ENCODE measurements around the gene PABPN1L.

The PABPN1L gene

DNA sequence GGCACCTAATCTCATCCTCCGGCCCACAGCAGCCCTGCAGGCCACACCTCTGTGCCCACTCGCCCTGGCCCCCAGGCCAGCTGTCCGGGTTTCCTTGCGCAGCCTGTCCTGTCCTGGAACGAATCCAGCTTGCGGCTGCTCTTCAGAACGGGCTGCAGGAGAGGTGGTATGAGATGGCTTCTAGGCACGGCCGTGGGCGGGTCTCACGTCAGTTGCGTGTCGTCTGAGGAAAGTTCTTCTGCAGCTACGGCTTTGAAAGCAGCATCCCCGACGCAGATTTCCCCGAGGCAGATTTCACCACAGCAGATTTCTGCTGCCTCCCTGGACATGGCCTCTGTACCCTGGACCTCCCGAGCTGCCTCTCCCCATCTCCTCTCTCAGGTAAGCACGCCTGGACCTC lies 27.9 kb downstream of the PABPN1L start:
- in situ Hi-C loops (cut with MboI; ENCODE audit: low sequenced_read_pairs, unreplicated experiment): no loop called here
- TF ChIP-seq, protein P1, sequence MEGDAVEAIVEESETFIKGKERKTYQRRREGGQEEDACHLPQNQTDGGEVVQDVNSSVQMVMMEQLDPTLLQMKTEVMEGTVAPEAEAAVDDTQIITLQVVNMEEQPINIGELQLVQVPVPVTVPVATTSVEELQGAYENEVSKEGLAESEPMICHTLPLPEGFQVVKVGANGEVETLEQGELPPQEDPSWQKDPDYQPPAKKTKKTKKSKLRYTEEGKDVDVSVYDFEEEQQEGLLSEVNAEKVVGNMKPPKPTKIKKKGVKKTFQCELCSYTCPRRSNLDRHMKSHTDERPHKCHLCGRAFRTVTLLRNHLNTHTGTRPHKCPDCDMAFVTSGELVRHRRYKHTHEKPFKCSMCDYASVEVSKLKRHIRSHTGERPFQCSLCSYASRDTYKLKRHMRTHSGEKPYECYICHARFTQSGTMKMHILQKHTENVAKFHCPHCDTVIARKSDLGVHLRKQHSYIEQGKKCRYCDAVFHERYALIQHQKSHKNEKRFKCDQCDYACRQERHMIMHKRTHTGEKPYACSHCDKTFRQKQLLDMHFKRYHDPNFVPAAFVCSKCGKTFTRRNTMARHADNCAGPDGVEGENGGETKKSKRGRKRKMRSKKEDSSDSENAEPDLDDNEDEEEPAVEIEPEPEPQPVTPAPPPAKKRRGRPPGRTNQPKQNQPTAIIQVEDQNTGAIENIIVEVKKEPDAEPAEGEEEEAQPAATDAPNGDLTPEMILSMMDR (IDR thresholded peaks at IDR 0.05; ENCODE audit: borderline replicate concordance, control extremely low read depth, extremely low read depth, insufficient read depth, missing control alignments): no peak
- DNase-seq (ENCODE audit: low spot score): no peak

DNA sequence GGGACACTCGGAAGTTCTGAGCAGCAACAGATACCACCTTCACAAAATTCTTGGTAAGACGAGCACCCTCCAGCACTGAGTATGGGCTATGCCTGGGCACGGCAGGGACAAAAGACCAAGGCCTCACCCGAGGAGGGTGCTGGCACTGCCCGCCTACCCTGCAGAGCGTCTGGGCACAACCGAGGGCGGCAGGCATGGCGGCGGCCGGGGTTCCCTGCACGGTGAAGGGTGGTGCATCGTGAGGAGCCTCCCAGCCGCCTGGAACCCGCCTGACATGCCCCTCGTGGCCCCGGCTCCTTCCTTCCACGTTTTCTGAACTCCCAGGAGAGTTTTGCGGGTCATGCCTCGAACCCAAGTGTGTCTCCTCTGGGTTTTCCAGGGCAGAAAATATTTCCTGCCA lies 28.7 kb downstream of the PABPN1L start:
- TF ChIP-seq, protein P1 (IDR thresholded peaks at IDR 0.05; ENCODE audit: borderline replicate concordance, control extremely low read depth, extremely low read depth, insufficient read depth, missing control alignments): no peak
- in situ Hi-C loops (cut with MboI; ENCODE audit: low sequenced_read_pairs, unreplicated experiment): no loop called here
- DNase-seq (ENCODE audit: low spot score): no peak

DNA sequence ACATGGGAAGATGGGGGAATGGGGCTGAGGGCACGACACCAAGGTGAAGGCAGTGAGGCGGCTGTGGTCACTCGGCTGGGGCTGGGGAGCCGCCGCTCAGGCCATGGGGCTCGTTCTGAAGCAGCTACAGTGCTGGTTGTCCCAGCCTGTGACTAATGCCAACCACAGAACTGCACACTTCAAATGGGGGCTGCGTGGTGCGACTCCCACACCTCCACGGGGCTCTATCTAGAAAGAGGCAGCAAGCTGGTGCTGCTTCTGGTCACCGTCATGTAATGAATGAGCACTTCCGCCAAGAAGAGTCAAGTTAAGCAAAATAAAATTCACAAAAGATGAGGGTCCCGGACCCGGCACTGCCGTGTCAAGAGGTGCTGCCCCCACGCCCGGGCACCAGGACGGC lies 29.7 kb downstream of the PABPN1L start:
- no peak for DNase-seq (ENCODE audit: low spot score)
- in situ Hi-C loops (cut with MboI; ENCODE audit: low sequenced_read_pairs, unreplicated experiment): no loop called here
- TF ChIP-seq, protein P1 (IDR thresholded peaks at IDR 0.05; ENCODE audit: borderline replicate concordance, control extremely low read depth, extremely low read depth, insufficient read depth, missing control alignments): no peak

DNA sequence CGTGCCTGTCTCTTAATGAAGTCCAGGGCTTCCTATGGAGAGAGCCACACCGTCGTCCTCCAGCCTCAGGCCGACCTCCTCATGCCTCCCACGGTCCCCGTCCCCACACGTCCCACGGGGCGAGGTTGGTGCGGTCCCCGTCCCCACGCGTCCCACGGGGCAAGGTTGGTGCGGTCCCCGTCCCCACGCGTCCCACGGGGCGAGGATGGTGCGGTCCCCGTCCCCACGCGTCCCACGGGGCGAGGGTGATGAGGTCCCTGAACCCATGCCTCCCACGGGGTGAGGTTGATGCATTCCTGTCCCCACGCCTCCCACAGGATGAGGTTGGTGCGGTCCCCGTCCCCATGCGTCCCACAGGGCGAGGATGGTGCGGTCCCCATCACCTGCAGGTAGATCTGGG lies 30.6 kb downstream of the PABPN1L start:
- in situ Hi-C loops (cut with MboI; ENCODE audit: low sequenced_read_pairs, unreplicated experiment): no loop called here
- TF ChIP-seq, protein P1 (IDR thresholded peaks at IDR 0.05; ENCODE audit: borderline replicate concordance, control extremely low read depth, extremely low read depth, insufficient read depth, missing control alignments): no peak
- no peak for DNase-seq (ENCODE audit: low spot score)

DNA sequence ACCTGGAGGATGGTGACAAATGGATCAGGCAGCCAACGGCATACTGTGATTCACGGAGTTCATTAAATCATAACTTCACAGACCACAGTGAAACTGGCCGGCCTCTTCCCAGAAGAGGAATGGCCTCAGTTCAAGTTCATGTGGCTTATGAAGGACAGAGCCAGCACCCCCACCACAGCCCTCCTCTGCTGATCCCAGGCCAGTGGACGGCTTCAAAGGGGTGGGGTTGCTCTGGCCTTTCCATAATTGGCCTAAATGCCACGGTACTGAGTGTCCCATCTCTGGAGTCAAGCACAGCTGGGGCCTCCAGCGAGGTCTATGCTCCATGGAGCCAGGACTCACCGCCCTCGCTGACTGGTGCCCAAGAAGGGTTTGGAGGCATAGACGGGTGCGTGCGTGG lies 31.1 kb downstream of the PABPN1L start:
- TF ChIP-seq, protein P1 (IDR thresholded peaks at IDR 0.05; ENCODE audit: borderline replicate concordance, control extremely low read depth, extremely low read depth, insufficient read depth, missing control alignments): no peak
- in situ Hi-C loops (cut with MboI; ENCODE audit: low sequenced_read_pairs, unreplicated experiment): no loop called here

DNA sequence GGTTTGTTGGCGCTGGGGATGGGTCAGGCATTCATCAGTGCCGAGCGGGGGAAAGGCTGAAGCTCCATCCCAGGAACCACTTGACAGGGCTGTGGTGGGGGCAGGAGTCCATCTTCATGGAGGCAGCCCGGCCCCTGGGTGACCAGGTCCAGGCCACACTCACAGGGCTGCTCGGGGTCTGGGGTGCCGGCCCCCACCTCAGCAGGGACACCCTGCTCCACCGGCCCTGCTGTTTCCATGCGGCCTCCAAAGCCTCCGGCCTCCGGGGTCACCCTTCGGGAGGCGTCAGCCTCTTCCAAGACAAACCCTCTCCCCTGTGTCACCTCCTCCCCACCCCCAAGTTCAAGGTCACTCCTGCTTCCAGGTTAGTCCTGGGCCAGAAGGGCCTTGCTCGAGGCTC lies 31.8 kb downstream of the PABPN1L start:
- in situ Hi-C loops (cut with MboI; ENCODE audit: low sequenced_read_pairs, unreplicated experiment): no loop called here
- TF ChIP-seq, protein P1 (IDR thresholded peaks at IDR 0.05; ENCODE audit: borderline replicate concordance, control extremely low read depth, extremely low read depth, insufficient read depth, missing control alignments): no peak
- DNase-seq (ENCODE audit: low spot score): no peak

More for the DNA sequence above, 31.1 kb downstream of the PABPN1L start:
- DNase-seq (ENCODE audit: low spot score): no peak

DNA sequence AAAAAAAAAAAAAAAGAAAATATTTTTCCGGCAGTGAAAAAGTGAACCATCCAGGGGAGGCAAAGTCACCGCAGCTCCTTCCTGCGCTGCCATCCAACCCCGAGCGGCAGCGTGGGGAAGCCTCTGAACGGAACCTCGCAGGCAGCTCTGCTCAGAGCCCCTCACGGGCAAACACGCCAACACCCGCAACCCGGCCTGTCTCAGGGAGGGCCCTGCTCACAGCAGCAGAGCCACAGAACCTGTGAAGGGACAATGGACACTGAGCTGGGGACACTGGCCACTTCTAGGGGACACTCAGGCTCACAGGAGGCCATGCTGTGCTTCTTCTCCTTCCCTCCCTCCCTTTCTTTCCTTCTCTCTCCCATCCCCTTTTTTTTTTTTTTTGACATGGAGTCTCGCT lies 33.4 kb downstream of the PABPN1L start:
- in situ Hi-C loops (cut with MboI; ENCODE audit: low sequenced_read_pairs, unreplicated experiment): no loop called here
- TF ChIP-seq, protein P1 (IDR thresholded peaks at IDR 0.05; ENCODE audit: borderline replicate concordance, control extremely low read depth, extremely low read depth, insufficient read depth, missing control alignments): no peak
- DNase-seq (ENCODE audit: low spot score): no peak
